Activated CD4-positive, alpha-beta T cell treated with anti-CD3 and anti-CD28 coated beads, Interleukin-2, amount 10 ng/mL, durations not matched to agents 24 days and 14 days (primary cell): Measurements from ENCODE around the gene MTSS2. TPM values are rescaled to one million over a fixed set of nuclear protein-coding genes. Genes with fewer than 3 reads are reported as not detected.
A peak's percentile ranks its signal among the peaks of the same experiment; 100 is the strongest.

ENCODE experiments used
- DNase-seq: peaks from one replicate; pipeline ENCODE4 v3.0.0; 2022
- H3K27ac Mint-ChIP-seq: one replicate; pipeline ENCODE4 v1.8.0; 2022; ENCODE audit warnings: mild to moderate bottlenecking, mixed read lengths
- H3K27me3 Mint-ChIP-seq: one replicate; pipeline ENCODE4 v1.8.0; 2022; ENCODE audit warnings: mixed read lengths
- H3K36me3 Mint-ChIP-seq: one replicate; pipeline ENCODE4 v1.8.0; 2022; ENCODE audit warnings: low read depth, mild to moderate bottlenecking, mixed read lengths
- H3K4me1 Mint-ChIP-seq: one replicate; pipeline ENCODE4 v1.8.0; 2021; ENCODE audit warnings: mixed read lengths
- H3K4me3 Mint-ChIP-seq: one replicate; pipeline ENCODE4 v1.8.0; 2022; ENCODE audit warnings: mild to moderate bottlenecking, moderate library complexity, mixed read lengths
- H3K9me3 Mint-ChIP-seq: one replicate; pipeline ENCODE4 v1.8.0; 2021; ENCODE audit warnings: mixed read lengths
- intact Hi-C: fragments of 100-400 bp; cut with micrococcal nuclease; formaldehyde crosslinking; loops from one replicate; pipeline ENCODE4 v1.15.1; 2023
- total RNA-seq: library from RNA; stranded (reverse); gene quantifications from 2 replicates; pipeline ENCODE4 v1.2.3, GENCODE V29; 2022

MTSS2 gene
- total RNA-seq, 1 donor from 2014 or later, result 3.7 TPM

- Mint-ChIP-seq H3K36me3 (no peaks in the 10 kb centered on the region), H3K27ac (no peak overlapping the region), H3K4me3 (no peak overlapping the region), H3K9me3 (no peaks in the 10 kb centered on the region), H3K27me3 (no peaks in the 10 kb centered on the region), H3K4me1 (peaks cover 6% of the 10 kb centered on the region)
- intact Hi-C loops, result loop anchor here (10.0 kb wide), 1 partner anchor 162 kb away; no protein-coding TSS in a partner anchor
- no peak for DNase-seq
Observed at GRCh38 chr16:70656712-70657263, 29.1 kb downstream of the MTSS2 start.

GRCh38 chr16:70656065-70656711, 29.7 kb downstream of the MTSS2 start:
- no peak overlapping the region for H3K27ac Mint-ChIP-seq
- intact Hi-C loops, result loop anchor here (10.0 kb wide), 1 partner anchor 161 kb away; no protein-coding TSS in a partner anchor
- DNase-seq, result no peak
- H3K27me3 Mint-ChIP-seq, result no peaks in the 10 kb centered on the region
- H3K4me1 Mint-ChIP-seq, result peaks cover 6% of the 10 kb centered on the region
- H3K4me3 Mint-ChIP-seq, result no peak overlapping the region
- no peaks in the 10 kb centered on the region for H3K36me3 Mint-ChIP-seq
- H3K9me3 Mint-ChIP-seq, result no peaks in the 10 kb centered on the region

GRCh38 chr16:70653809-70654771, 31.8 kb downstream of the MTSS2 start:
- H3K36me3 Mint-ChIP-seq, result no peaks in the 10 kb centered on the region
- H3K4me3 Mint-ChIP-seq, result peak overlapping the region; percentile 59
- no peak overlapping the region for H3K27ac Mint-ChIP-seq
- H3K9me3 Mint-ChIP-seq, result no peaks in the 10 kb centered on the region
- DNase-seq, result peak; percentile 95
- H3K27me3 Mint-ChIP-seq, result no peaks in the 10 kb centered on the region
- peaks cover 6% of the 10 kb centered on the region for H3K4me1 Mint-ChIP-seq
- intact Hi-C loops, result loop anchor here (1.0 to 10.0 kb wide), 5 partner anchors 77 to 284 kb away; no protein-coding TSS in a partner anchor

- Mint-ChIP-seq H3K9me3 (no peaks in the 10 kb centered on the region), H3K27me3 (no peaks in the 10 kb centered on the region), H3K36me3 (no peaks in the 10 kb centered on the region), H3K4me3 (no peak overlapping the region), H3K4me1 (peaks cover 6% of the 10 kb centered on the region), H3K27ac (no peak overlapping the region)
- no peak for DNase-seq
- intact Hi-C loops, result loop anchor here (1.0 to 10.0 kb wide), 5 partner anchors 76 to 283 kb away; no protein-coding TSS in a partner anchor
Observed at GRCh38 chr16:70653406-70653805, 32.4 kb downstream of the MTSS2 start.

- intact Hi-C loops, result loop anchor here (5.0 to 10.0 kb wide), 3 partner anchors 75 to 270 kb away; no protein-coding TSS in a partner anchor
- Mint-ChIP-seq H3K4me3 (no peak overlapping the region), H3K27me3 (no peaks in the 10 kb centered on the region)
Observed at GRCh38 chr16:70652322-70652721, 33.5 kb downstream of the MTSS2 start.

GRCh38 chr16:70651524-70651923, 34.3 kb downstream of the MTSS2 start:
- DNase-seq, result no peak
- Mint-ChIP-seq H3K9me3 (no peaks in the 10 kb centered on the region), H3K4me1 (peaks cover 6% of the 10 kb centered on the region), H3K27ac (no peak overlapping the region), H3K36me3 (no peaks in the 10 kb centered on the region), H3K27me3 (no peaks in the 10 kb centered on the region), H3K4me3 (no peak overlapping the region)
- intact Hi-C loops, result loop anchor here (5.0 to 10.0 kb wide), 3 partner anchors 74 to 269 kb away; no protein-coding TSS in a partner anchor

More at GRCh38 chr16:70652322-70652721, 33.5 kb downstream of the MTSS2 start:
- no peak for DNase-seq
- no peaks in the 10 kb centered on the region for H3K36me3 Mint-ChIP-seq
- H3K4me1 Mint-ChIP-seq, result peaks cover 6% of the 10 kb centered on the region
- H3K9me3 Mint-ChIP-seq, result no peaks in the 10 kb centered on the region
- no peak overlapping the region for H3K27ac Mint-ChIP-seq

- H3K27me3 Mint-ChIP-seq, result no peaks in the 10 kb centered on the region
- intact Hi-C loops, result loop anchor here (5.0 to 10.0 kb wide), 3 partner anchors 73 to 268 kb away; no protein-coding TSS in a partner anchor
- no peaks in the 10 kb centered on the region for H3K9me3 Mint-ChIP-seq
- DNase-seq, result no peak
- H3K36me3 Mint-ChIP-seq, result no peaks in the 10 kb centered on the region
- peaks cover 6% of the 10 kb centered on the region for H3K4me1 Mint-ChIP-seq
- no peak overlapping the region for H3K27ac Mint-ChIP-seq
- H3K4me3 Mint-ChIP-seq, result no peak overlapping the region
Observed at GRCh38 chr16:70650216-70650615, 35.6 kb downstream of the MTSS2 start.

GRCh38 chr16:70649300-70649699, 36.6 kb downstream of the MTSS2 start:
- intact Hi-C loops, result no loop called here
- no peaks in the 10 kb centered on the region for H3K9me3 Mint-ChIP-seq
- no peaks in the 10 kb centered on the region for H3K27me3 Mint-ChIP-seq
- H3K4me1 Mint-ChIP-seq, result peaks cover 5% of the 10 kb centered on the region
- no peak overlapping the region for H3K27ac Mint-ChIP-seq
- DNase-seq, result no peak
- H3K36me3 Mint-ChIP-seq, result no peaks in the 10 kb centered on the region
- H3K4me3 Mint-ChIP-seq, result no peak overlapping the region

GRCh38 chr16:70648606-70649005, 37.2 kb downstream of the MTSS2 start:
- Mint-ChIP-seq H3K36me3 (no peaks in the 10 kb centered on the region), H3K4me1 (peaks cover under 1% of the 10 kb centered on the region), H3K9me3 (no peaks in the 10 kb centered on the region), H3K27ac (no peak overlapping the region), H3K27me3 (peaks cover 1% of the 10 kb centered on the region), H3K4me3 (no peak overlapping the region)
- no peak for DNase-seq
- intact Hi-C loops, result no loop called here

- Mint-ChIP-seq H3K36me3 (no peaks in the 10 kb centered on the region), H3K4me1 (no peaks in the 10 kb centered on the region), H3K9me3 (no peaks in the 10 kb centered on the region), H3K27me3 (peaks cover 1% of the 10 kb centered on the region), H3K4me3 (no peak overlapping the region), H3K27ac (no peak overlapping the region)
- DNase-seq, result no peak
- intact Hi-C loops, result no loop called here
Observed at GRCh38 chr16:70647441-70648359, 38.2 kb downstream of the MTSS2 start.

GRCh38 chr16:70646260-70647241, 39.3 kb downstream of the MTSS2 start, which contains the start of gene IL34:
IL34 (plus strand) TSS chr16:70646559; CDS start chr16:70646948, 389 bp downstream.
- Mint-ChIP-seq H3K36me3 (no peaks in the 10 kb centered on the region), H3K27me3 (peaks cover 5% of the 10 kb centered on the region), H3K4me3 (no peak within 1 kb of the TSS), H3K27ac (no peak within 1 kb of the TSS), H3K4me1 (no peaks in the 10 kb centered on the region), H3K9me3 (no peaks in the 10 kb centered on the region)
- DNase-seq, result no peak
- intact Hi-C loops, result no loop called here
